AG04450 (cell line): ENCODE data around the gene GIPC2. TPM values are rescaled to one million over a fixed set of nuclear protein-coding genes. Genes with fewer than 3 reads are reported as not detected.
"Not testable (repeated sequence)": the region's sequence is repeated elsewhere in the genome, so short reads cannot be mapped to it uniquely, and the experiment has no call there.

Source experiments
- CTCF ChIA-PET: fragments of 300-600, 350-600 bp; formaldehyde crosslinking; extraction: SDS; loops from one replicate; lab custom pipeline; 2022; ENCODE audit warnings: antibody characterized with exemption, inconsistent platforms; lab: Charles Lee
- POLR2A ChIA-PET: fragments of 350-600 bp; formaldehyde crosslinking; extraction: SDS; loops from one replicate; lab custom pipeline; 2021; ENCODE audit warnings: antibody characterized with exemption, inconsistent platforms; lab: Yijun Ruan, JAX
- DNase-seq: peaks from one replicate; pipeline ENCODE4 v3.0.0-alpha.2; 2011; ENCODE audit warnings: low read depth, low spot score
- H3K27ac ChIP-seq: one replicate; pipeline ENCODE4 v1.5.1; 2012; ENCODE audit warnings: low read depth, low read length, control low read depth
- H3K27me3 ChIP-seq: one replicate; pipeline ENCODE4 v1.6.0; 2012; ENCODE audit warnings: low read length; ENCODE audit not compliant: control insufficient read depth, insufficient read depth
- H3K4me3 ChIP-seq: 2 replicates; pipeline ENCODE4 v1.5.1; 2011; ENCODE audit warnings: mild to moderate bottlenecking, low read depth, low read length, control low read depth
- H3K9me3 ChIP-seq: 2 replicates; pipeline ENCODE4 v1.5.1; 2012; ENCODE audit warnings: low read length; ENCODE audit not compliant: control insufficient read depth, insufficient read depth
- polyA plus RNA-seq: library from polyadenylated mRNA; depleted of rRNA; stranded (reverse); fragments of >200 nt; gene quantifications from 2 replicates; pipeline ENCODE4 v1.2.3, GENCODE V29; 2011
- TF ChIP-seq, protein P1 (sequence below): IDR thresholded peaks from 2 replicates; pipeline ENCODE4 v1.5.1; 2011; ENCODE audit warnings: low read depth, low read length, control low read depth, inconsistent platforms

The GIPC2 gene
- polyA plus RNA-seq, 1 experiment: 0.09 TPM

DNA sequence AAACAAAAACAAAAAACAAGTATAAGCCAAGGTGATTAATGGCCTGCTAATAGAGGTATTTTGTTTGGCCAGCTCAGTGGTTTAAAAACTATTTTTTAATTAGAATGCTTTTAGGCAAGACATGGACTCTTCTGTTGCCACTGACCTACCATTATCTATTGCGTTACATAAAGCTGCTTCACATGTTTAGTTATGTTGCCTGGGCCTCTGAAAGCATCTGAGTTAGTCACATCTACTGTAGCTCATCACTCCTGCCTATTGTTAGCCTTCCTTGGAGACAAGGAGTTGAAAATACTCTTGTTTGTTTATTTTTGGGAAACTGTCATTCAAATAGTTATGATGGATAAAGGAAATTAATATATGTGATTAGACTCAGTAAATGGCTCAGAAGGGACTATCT is 26.7 kb upstream of the GIPC2 start:
- no peak for DNase-seq
- Histone ChIP-seq H3K27me3 (no peaks in the 10 kb centered on the region), H3K9me3 (no peaks in the 10 kb centered on the region; the same call in 1 of the 2 replicates), H3K4me3 (no peak overlapping the region), H3K27ac (no peak overlapping the region)
- POLR2A ChIA-PET: interaction anchor here (0.9 kb wide), 1 partner anchor 11 kb away, joined by 3 read pairs; no protein-coding TSS in a partner anchor
- CTCF ChIA-PET: interaction anchor here (0.5 kb wide), 1 partner anchor 47 kb away, joined by 5 read pairs; no protein-coding TSS in a partner anchor
- TF ChIP-seq, protein P1, sequence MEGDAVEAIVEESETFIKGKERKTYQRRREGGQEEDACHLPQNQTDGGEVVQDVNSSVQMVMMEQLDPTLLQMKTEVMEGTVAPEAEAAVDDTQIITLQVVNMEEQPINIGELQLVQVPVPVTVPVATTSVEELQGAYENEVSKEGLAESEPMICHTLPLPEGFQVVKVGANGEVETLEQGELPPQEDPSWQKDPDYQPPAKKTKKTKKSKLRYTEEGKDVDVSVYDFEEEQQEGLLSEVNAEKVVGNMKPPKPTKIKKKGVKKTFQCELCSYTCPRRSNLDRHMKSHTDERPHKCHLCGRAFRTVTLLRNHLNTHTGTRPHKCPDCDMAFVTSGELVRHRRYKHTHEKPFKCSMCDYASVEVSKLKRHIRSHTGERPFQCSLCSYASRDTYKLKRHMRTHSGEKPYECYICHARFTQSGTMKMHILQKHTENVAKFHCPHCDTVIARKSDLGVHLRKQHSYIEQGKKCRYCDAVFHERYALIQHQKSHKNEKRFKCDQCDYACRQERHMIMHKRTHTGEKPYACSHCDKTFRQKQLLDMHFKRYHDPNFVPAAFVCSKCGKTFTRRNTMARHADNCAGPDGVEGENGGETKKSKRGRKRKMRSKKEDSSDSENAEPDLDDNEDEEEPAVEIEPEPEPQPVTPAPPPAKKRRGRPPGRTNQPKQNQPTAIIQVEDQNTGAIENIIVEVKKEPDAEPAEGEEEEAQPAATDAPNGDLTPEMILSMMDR: no peak

DNA sequence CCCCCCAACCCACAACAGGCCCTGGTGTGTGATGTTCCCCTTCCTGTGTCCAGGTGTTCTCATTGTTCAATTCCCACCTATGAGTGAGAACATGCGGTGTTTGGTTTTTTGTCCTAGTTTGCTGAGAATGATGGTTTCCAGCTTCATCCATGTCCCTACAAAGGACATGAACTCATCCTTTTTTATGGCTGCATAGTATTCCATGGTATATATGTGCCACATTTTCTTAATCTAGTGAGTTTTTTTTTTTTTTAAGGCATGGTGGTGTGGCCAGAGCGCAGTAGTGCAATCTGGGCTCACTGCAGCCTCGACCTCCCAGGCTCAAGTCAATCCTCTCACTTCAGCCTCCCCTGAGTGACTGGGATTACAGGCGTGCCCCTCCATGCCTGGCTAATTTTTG is 24.6 kb upstream of the GIPC2 start:
- CTCF ChIA-PET, POLR2A ChIA-PET, H3K27ac ChIP-seq, H3K27me3 ChIP-seq, H3K4me3 ChIP-seq, DNase-seq, H3K9me3 ChIP-seq: not testable (repeated sequence)

DNA sequence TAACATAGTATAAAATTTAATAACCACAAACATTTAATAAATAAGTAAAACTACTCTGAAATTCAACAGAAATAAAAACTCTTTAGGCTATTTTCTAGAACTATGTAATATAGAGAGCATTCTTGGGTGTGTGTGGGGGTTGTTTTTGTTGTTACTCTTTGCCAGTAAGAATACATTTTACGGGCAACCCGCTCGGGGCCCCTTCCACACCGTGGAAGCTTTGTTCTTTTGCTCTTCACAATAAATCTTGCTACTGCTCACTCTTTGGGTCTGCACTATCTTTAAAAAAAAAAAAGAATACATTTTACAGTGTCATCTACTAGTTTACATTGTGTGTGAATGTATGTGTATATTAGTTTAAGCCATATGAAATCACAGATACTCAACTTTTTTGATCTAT is 16.0 kb upstream of the GIPC2 start:
- H3K9me3 ChIP-seq: no peaks in the 10 kb centered on the region
- no peaks in the 10 kb centered on the region for H3K27me3 ChIP-seq
- H3K27ac ChIP-seq: no peak overlapping the region
- no peak for DNase-seq
- ChIA-PET CTCF (interaction anchor here (0.6 to 1.1 kb wide), 2 partner anchors 82 to 85 kb away, joined by 3 read pairs; no protein-coding TSS in a partner anchor), POLR2A (interaction anchor here (0.7 kb wide), 1 partner anchor 8 kb away, joined by 4 read pairs; no protein-coding TSS in a partner anchor)
- TF ChIP-seq, protein P1: no peak
- H3K4me3 ChIP-seq: no peak overlapping the region

DNA sequence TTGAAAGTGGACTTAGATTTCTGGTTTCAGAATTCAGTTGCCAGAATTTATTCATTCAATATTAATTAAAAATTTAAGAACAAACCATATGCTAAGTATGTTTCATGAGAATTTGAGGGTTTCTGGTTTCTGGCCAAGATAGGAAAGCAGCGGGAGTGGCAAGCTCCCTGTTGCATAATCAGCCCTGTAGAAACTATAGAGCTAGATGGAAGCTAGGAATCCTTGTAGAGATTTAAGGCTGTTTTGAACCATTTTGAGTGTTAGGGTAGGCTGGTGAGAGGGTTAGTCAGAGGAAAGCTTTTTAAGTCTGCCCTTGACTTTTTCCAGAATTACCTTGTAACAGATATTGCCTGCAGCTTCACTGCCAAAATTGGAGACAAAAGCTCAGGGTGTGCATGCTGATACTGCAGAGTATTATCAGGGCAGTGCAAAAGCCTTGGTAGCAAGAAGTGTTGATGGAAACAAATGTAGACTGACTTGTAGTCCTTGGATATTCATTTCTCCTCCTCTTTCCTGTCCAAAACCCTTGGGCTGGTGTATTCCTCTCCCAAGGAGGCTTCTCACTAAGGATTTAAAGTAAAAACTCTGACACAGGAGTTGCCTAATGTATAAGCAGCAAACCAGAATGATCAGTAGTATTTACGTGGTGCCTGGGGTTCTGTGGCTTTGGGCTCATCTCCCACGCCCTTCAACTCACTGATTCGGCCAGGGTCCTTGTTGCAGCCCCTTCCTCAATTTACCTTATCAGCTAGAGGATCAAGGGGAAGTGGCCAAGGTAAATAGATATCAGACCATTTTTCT is 12.6 kb upstream of the GIPC2 start:
- H3K27ac ChIP-seq: no peak overlapping the region
- H3K4me3 ChIP-seq: no peak overlapping the region
- TF ChIP-seq, protein P1: no peak
- no peak for DNase-seq
- no peaks in the 10 kb centered on the region for H3K9me3 ChIP-seq
- no peaks in the 10 kb centered on the region for H3K27me3 ChIP-seq
- ChIA-PET POLR2A (interaction anchor here (1.2 kb wide), 1 partner anchor 29 kb away, joined by 3 read pairs; no protein-coding TSS in a partner anchor), CTCF (interaction anchor here (1.3 kb wide), 1 partner anchor 81 kb away, joined by 4 read pairs; no protein-coding TSS in a partner anchor)

DNA sequence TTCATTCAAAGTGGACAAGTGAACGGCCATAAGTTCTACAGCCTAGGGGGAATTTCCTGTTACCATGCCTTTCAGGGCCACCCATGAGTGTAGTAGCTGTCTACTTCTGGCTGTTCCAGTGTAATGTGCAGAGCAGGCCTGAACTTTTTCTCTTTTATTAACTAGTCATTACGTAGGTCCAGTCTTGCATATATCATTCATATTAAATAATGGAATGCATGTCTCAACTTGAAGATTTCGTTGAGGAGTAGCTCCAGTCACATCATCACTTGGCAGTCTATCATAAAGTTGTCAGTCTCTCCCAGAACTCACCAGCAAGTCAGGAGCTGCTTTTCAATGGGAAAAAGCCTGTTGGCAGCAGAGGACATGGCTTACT is 12.0 kb upstream of the GIPC2 start:
- H3K27ac ChIP-seq: no peak overlapping the region
- H3K4me3 ChIP-seq: no peak overlapping the region
- TF ChIP-seq, protein P1: no peak
- POLR2A ChIA-PET: interaction anchor here (1.2 kb wide), 1 partner anchor 30 kb away, joined by 3 read pairs; no protein-coding TSS in a partner anchor
- DNase-seq: no peak
- no peaks in the 10 kb centered on the region for H3K27me3 ChIP-seq
- no peaks in the 10 kb centered on the region for H3K9me3 ChIP-seq
- CTCF ChIA-PET: no interaction called here
